ENCODE results near the gene TIAL1. TPM values are rescaled to one million over a fixed set of nuclear protein-coding genes. Genes with fewer than 3 reads are reported as not detected.

TIAL1 gene
- total RNA-seq, 1 experiment from 2014 or later: 46.6 TPM

- Histone ChIP-seq H3K4me2 (ENCODE audit: low read length) (no peak overlapping the region), H3K4me3 (ENCODE audit: low read length) (no peak overlapping the region), H3F3A (ENCODE audit: low read length, unreplicated experiment) (no peaks in the 10 kb centered on the region), H2AFZ (ENCODE audit: low read length) (no peak overlapping the region), H3K27me3 (ENCODE audit: low read length) (no peaks in the 10 kb centered on the region), H3K27ac (ENCODE audit: low read length) (no peak overlapping the region), H3K9me3 (ENCODE audit: low read length) (no peaks in the 10 kb centered on the region), H4K20me1 (ENCODE audit: low read length) (no peaks in the 10 kb centered on the region), H3K4me1 (ENCODE audit: insufficient read depth, low read length) (peaks cover 6% of the 10 kb centered on the region), H3K36me3 (ENCODE audit: low read depth, low read length) (no peaks in the 10 kb centered on the region), H3K9ac (ENCODE audit: low read length) (no peak overlapping the region), H3K79me2 (ENCODE audit: low read length) (peaks cover 21% of the 10 kb centered on the region), H3K9me2 (replicated peaks; ENCODE audit: low read length) (no peaks in the 10 kb centered on the region)
- no peak for TF ChIP-seq CTCF (conservative IDR thresholded peaks at IDR 0.05; ENCODE audit: low read depth, low read length)
- no peak for TF ChIP-seq EZH2 (IDR thresholded peaks at IDR 0.05; ENCODE audit: low read length, unreplicated experiment)
- TF ChIP-seq EZH2phosphoT487 (IDR thresholded peaks at IDR 0.05; ENCODE audit: borderline replicate concordance, low read length): no peak
- BruUV-seq (replicated peaks): no TSS peak
- ChIA-PET CTCF (interaction anchor here (0.7 kb wide), 1 partner anchor 889 kb away, joined by 8 read pairs; no protein-coding TSS in a partner anchor), POLR2A (ENCODE audit: unreplicated experiment) (no interaction called here)
- DNase-seq (no peak), ATAC-seq (no peak)
- intact Hi-C loops (cut with micrococcal nuclease): no loop called here
Measured at GRCh38 chr10:119545310-119545709, 51.5 kb downstream of the TIAL1 start.

- H3K27ac ChIP-seq (ENCODE audit: low read length): no peak overlapping the region
- ATAC-seq (no peak), DNase-seq (no peak)
- H3K9ac ChIP-seq (ENCODE audit: low read length): no peak overlapping the region
- POLR2A ChIA-PET (ENCODE audit: unreplicated experiment): no interaction called here
- CTCF ChIA-PET: no interaction called here
- H3K4me2 ChIP-seq (ENCODE audit: low read length): peak overlapping the region; percentile 81
- peaks cover 18% of the 10 kb centered on the region for H3K4me1 ChIP-seq (ENCODE audit: insufficient read depth, low read length)
- H4K20me1 ChIP-seq (ENCODE audit: low read length): no peaks in the 10 kb centered on the region
- H3K36me3 ChIP-seq (ENCODE audit: low read depth, low read length): no peaks in the 10 kb centered on the region
- H3F3A ChIP-seq (ENCODE audit: low read length, unreplicated experiment): no peaks in the 10 kb centered on the region
- no peak overlapping the region for H2AFZ ChIP-seq (ENCODE audit: low read length)
- intact Hi-C loops (cut with micrococcal nuclease): loop anchor here (2.0 to 5.0 kb wide), 4 partner anchors 92 to 345 kb away; partner anchors contain the start of gene BAG3
- no peaks in the 10 kb centered on the region for H3K9me3 ChIP-seq (ENCODE audit: low read length)
- no peak for TF ChIP-seq EZH2 (IDR thresholded peaks at IDR 0.05; ENCODE audit: low read length, unreplicated experiment)
- TF ChIP-seq CTCF (conservative IDR thresholded peaks at IDR 0.05; ENCODE audit: low read depth, low read length): no peak
- TF ChIP-seq EZH2phosphoT487 (IDR thresholded peaks at IDR 0.05; ENCODE audit: borderline replicate concordance, low read length): no peak
- TSS peak; percentile 32 for BruUV-seq (replicated peaks)
- H3K4me3 ChIP-seq (ENCODE audit: low read length): peak overlapping the region; percentile 79
- H3K9me2 ChIP-seq (replicated peaks; ENCODE audit: low read length): no peaks in the 10 kb centered on the region
- peaks cover 33% of the 10 kb centered on the region for H3K79me2 ChIP-seq (ENCODE audit: low read length)
- H3K27me3 ChIP-seq (ENCODE audit: low read length): no peaks in the 10 kb centered on the region
Measured at GRCh38 chr10:119543814-119544642, 52.7 kb downstream of the TIAL1 start.
